H1 (cell line): Measurements from ENCODE around the gene AHDC1. TPM values are rescaled to one million over a fixed set of nuclear protein-coding genes. Genes with fewer than 3 reads are reported as not detected.

Experiments
- KDM1A ChIP-seq: fragments of 200-600, 300-600 bp; sonication (generic); IDR thresholded peaks from 2 replicates; pipeline ENCODE4 v1.7.1; 2016; ENCODE audit warnings: mild to moderate bottlenecking, low read length, borderline replicate concordance
- NANOG ChIP-seq: IDR thresholded peaks from 2 replicates; pipeline ENCODE4 v1.6.1; 2011; ENCODE audit warnings: low read length, low read depth, mild to moderate bottlenecking, inconsistent platforms; ENCODE audit not compliant: insufficient read depth, poor library complexity, severe bottlenecking
- polyA plus RNA-seq, 7 experiments: library from polyadenylated mRNA; depleted of rRNA in 3 of 7; stranded (reverse) in 5 of 7; unstranded in 2 of 7; fragments of >200 nt in 5 of 7; fragments of 200-250 nt in 2 of 7; gene quantifications; 1 replicate in 5 of 7; 2 replicates in 1 of 7; 4 replicates in 1 of 7; pipeline versions ENCODE4 v1.2.1 to v1.2.3, GENCODE V29; 2011 to 2013; ENCODE audit warnings: missing spikeins in 2 of 7, mixed read lengths in 2 of 7
- total RNA-seq: library from RNA; stranded (reverse); fragmentation: NEBNext Ultra II Directional; extraction: Animal tissue kit (Norgen Biotek cat#: 25700); gene quantifications from 2 replicates; pipeline ENCODE4 v1.2.1, GENCODE V29; 2021
- TF ChIP-seq, protein P1 (sequence below): fragments of 300-600 bp; sonication (generic); IDR thresholded peaks from 2 replicates; pipeline ENCODE4 v1.7.1; 2012; ENCODE audit warnings: low read length, moderate library complexity, mild to moderate bottlenecking, inconsistent platforms; ENCODE audit not compliant: insufficient replicate concordance

Gene AHDC1
- total and polyA plus RNA-seq, 2 of the 8 experiments (the other 6 are each of a cell fraction or from before 2014, with no cell fraction given) = 4.4 to 35.1 TPM

DNA sequence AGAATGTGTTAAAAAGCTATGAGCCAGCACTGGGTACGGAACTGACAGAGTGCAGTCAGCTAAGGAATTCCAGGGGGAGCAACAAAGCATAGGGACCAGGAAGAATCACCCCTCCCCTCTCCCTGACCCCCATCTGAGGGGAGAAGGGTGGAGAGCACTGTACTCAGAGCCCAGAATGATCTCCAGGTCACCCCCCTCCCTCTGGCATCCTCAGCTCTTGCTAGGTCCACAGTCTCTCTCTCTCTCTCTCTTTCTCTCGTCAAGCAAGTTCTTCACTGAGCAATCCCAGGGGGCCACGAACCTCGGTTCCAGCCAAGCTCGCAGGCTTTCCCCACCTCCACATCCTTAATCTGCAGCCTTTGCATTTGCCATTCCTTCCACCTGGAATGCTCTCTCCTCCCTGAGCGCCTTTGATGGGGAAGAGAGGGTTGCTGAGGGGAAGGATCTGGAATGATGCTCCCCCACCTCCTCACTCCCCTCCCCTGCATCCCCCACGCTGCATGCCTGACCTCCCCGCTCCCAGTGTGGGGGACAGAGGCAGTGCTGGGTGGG lies 107.3 kb downstream of the AHDC1 start (continued):
- TF ChIP-seq, protein P1, sequence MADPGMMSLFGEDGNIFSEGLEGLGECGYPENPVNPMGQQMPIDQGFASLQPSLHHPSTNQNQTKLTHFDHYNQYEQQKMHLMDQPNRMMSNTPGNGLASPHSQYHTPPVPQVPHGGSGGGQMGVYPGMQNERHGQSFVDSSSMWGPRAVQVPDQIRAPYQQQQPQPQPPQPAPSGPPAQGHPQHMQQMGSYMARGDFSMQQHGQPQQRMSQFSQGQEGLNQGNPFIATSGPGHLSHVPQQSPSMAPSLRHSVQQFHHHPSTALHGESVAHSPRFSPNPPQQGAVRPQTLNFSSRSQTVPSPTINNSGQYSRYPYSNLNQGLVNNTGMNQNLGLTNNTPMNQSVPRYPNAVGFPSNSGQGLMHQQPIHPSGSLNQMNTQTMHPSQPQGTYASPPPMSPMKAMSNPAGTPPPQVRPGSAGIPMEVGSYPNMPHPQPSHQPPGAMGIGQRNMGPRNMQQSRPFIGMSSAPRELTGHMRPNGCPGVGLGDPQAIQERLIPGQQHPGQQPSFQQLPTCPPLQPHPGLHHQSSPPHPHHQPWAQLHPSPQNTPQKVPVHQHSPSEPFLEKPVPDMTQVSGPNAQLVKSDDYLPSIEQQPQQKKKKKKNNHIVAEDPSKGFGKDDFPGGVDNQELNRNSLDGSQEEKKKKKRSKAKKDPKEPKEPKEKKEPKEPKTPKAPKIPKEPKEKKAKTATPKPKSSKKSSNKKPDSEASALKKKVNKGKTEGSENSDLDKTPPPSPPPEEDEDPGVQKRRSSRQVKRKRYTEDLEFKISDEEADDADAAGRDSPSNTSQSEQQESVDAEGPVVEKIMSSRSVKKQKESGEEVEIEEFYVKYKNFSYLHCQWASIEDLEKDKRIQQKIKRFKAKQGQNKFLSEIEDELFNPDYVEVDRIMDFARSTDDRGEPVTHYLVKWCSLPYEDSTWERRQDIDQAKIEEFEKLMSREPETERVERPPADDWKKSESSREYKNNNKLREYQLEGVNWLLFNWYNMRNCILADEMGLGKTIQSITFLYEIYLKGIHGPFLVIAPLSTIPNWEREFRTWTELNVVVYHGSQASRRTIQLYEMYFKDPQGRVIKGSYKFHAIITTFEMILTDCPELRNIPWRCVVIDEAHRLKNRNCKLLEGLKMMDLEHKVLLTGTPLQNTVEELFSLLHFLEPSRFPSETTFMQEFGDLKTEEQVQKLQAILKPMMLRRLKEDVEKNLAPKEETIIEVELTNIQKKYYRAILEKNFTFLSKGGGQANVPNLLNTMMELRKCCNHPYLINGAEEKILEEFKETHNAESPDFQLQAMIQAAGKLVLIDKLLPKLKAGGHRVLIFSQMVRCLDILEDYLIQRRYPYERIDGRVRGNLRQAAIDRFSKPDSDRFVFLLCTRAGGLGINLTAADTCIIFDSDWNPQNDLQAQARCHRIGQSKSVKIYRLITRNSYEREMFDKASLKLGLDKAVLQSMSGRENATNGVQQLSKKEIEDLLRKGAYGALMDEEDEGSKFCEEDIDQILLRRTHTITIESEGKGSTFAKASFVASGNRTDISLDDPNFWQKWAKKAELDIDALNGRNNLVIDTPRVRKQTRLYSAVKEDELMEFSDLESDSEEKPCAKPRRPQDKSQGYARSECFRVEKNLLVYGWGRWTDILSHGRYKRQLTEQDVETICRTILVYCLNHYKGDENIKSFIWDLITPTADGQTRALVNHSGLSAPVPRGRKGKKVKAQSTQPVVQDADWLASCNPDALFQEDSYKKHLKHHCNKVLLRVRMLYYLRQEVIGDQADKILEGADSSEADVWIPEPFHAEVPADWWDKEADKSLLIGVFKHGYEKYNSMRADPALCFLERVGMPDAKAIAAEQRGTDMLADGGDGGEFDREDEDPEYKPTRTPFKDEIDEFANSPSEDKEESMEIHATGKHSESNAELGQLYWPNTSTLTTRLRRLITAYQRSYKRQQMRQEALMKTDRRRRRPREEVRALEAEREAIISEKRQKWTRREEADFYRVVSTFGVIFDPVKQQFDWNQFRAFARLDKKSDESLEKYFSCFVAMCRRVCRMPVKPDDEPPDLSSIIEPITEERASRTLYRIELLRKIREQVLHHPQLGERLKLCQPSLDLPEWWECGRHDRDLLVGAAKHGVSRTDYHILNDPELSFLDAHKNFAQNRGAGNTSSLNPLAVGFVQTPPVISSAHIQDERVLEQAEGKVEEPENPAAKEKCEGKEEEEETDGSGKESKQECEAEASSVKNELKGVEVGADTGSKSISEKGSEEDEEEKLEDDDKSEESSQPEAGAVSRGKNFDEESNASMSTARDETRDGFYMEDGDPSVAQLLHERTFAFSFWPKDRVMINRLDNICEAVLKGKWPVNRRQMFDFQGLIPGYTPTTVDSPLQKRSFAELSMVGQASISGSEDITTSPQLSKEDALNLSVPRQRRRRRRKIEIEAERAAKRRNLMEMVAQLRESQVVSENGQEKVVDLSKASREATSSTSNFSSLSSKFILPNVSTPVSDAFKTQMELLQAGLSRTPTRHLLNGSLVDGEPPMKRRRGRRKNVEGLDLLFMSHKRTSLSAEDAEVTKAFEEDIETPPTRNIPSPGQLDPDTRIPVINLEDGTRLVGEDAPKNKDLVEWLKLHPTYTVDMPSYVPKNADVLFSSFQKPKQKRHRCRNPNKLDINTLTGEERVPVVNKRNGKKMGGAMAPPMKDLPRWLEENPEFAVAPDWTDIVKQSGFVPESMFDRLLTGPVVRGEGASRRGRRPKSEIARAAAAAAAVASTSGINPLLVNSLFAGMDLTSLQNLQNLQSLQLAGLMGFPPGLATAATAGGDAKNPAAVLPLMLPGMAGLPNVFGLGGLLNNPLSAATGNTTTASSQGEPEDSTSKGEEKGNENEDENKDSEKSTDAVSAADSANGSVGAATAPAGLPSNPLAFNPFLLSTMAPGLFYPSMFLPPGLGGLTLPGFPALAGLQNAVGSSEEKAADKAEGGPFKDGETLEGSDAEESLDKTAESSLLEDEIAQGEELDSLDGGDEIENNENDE = no peak
- TF ChIP-seq NANOG = peak; percentile 47
- peak; percentile 52; the same call in 1 of the 2 replicates for TF ChIP-seq KDM1A
